GM11168 (cell line): Measurements from ENCODE around the gene PRIM1.
"Not testable (repeated sequence)": the region's sequence is repeated elsewhere in the genome, so short reads cannot be mapped to it uniquely, and the experiment has no call there.

Source experiments
- in situ Hi-C: fragments of 300-500 bp; cut with MboI; formaldehyde crosslinking; loops from one replicate; pipeline ENCODE4 v1.12.0; 2022; ENCODE audit warnings: low sequenced_read_pairs; ENCODE audit not compliant: unreplicated experiment

PRIM1 gene

DNA sequence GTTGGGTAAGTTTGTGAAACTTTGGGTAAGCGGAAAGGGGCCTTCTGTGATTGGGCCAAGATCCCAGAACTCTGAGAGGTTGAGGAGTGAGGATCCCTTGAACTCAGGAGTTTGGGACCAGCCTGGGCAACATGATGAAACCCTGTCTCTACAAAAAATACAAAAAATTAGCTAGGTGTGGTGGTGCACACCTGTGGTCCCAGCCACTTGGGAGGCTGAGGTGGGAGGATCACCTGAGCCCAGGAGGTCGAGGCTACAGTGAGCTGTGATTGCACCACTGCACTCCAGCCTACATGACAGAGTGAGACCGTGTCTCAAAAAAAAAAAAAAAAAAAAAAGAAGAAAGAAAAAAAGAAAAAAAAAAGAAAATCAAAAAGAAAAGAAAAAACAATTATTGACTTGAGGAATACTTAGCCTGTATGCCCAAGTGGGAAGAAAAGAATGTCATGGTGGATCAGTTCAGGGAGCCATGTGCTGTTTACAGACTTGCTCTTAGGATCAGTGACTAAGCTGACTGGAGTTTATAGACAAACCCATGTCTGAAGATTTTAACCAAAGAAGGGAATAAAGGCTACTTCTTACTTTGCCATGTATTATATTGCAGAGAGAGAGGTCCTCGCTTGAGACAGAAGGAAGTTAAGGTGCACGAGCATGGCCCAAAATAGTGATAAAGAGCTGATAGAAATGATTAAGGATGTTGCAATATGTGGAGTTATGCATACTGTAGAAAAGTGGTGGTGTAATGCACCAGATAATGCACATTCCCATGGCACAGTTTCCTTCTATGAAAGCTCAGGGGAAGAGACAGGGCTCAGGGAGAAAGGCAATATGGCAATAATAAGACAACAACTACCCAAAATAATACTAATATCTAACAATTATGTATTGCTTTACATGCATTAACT, 11.9 kb upstream of the PRIM1 start:
- in situ Hi-C loops, result no loop called here

DNA sequence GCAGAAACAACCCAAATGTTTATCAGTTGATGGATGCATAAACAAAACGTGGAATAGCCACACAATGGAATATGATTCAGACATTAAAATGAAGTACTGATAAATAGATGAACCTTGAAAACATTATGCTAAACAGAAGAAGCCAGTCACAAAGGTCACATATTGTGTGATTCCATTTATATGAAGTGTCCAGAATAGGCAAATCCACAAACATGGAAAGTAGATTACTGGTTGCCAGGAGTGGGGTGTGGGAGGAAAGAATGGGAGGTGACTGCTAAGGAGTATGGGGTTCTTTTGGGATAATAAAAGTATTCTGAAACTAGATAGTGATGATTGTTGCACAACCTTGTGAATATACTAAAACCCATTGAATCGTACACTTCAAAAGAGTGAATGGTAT, 9.7 kb upstream of the PRIM1 start:
- in situ Hi-C loops, result no loop called here

GRCh38 chr12:56760460-56760859, 8.3 kb upstream of the PRIM1 start:
- in situ Hi-C loops, result no loop called here

- in situ Hi-C loops, result no loop called here
These were observed 7.3 kb upstream of the PRIM1 start for GRCh38 chr12:56759263-56759908.

- in situ Hi-C loops, result no loop called here
These were observed 6.7 kb upstream of the PRIM1 start for GRCh38 chr12:56758728-56759262.

GRCh38 chr12:56757971-56758370, 5.8 kb upstream of the PRIM1 start:
- in situ Hi-C loops, result not testable (repeated sequence)

DNA sequence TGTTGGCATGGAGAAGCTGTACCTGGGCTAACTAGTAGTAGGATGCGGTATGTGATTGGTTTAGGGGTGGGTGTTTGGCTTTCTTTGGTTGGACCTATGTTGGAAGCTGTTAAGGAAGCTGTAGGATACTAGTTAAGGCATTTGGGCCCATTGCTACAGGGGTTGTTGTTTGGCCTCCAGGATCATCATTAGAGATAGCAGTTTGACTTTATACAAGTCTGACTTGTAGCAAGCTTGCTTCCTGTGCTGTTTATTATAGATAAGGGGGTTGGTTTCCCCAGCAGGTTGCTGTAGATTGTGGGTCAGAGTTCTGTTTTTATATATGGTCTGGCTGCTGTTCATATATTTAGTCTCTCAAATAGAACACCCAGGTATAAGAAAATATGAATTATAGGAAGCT, 1.4 kb upstream of the PRIM1 start:
- in situ Hi-C loops, result no loop called here

GRCh38 chr12:56750596-56750995, 1.5 kb downstream of the PRIM1 start:
- in situ Hi-C loops, result not testable (repeated sequence)

DNA sequence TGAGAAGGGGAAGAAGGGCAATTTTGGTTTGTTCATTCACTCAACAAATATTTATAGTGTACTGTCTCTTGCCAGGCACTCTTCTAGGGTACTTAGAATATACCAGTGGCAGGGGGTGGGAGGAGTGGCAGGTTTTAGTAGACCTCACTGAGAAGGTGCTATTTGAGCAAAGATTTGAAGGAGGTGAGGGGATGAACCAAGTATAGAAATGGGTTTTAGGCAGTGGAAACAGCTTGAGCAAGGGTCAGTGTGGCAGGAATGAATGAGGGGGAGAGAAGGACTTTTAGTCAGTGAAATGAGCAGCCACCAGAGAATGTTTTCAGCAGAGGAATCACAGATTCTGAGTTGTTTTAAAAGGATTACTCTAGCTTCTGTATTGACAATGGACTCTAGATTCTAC, 2.3 kb downstream of the PRIM1 start:
- in situ Hi-C loops, result no loop called here

GRCh38 chr12:56749359-56749758, 2.8 kb downstream of the PRIM1 start:
- in situ Hi-C loops, result no loop called here

- in situ Hi-C loops, result no loop called here
These were observed 23.8 kb downstream of the PRIM1 start for GRCh38 chr12:56728139-56728861.

DNA sequence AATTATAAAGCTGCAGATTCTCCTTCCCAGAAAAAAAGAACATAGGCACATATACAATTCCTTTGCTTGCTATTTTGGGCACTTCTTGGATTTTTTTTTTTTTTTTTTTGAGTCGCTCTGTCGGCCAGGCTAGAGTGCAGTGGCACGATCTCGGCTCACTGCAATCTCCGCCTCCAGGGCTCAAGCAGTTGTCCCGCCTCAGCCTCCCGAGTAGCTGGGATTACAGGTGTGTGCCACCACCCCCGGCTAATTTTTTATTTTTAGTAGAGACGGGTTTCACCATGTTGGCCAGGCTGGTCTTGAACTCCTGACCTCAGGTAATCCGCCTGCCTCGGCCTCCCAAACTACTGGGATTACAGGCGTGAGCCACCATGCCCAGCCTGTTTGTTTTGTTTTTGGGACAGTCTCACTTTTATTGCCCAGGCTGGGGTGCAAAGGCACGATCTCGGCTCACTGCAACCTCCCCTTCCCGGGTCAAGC, 25.9 kb downstream of the PRIM1 start:
- in situ Hi-C loops, result not testable (repeated sequence)

DNA sequence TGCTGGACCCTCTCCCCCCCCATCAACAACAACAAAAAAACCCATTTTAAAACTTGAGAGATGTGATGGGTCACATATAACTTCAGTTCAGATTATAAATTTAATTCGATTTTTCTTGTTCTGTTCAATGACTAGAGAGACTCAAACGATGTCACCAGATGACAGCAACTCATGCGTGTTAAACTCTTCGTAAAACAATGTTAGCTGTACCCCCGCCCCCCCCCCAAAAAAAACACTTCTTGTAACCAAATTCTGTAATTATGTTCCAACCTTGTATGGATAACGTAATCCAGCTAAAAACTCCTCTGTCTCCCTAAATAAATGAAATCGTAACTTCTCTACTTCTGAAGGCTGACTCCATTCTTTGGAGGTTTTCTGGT, 26.4 kb downstream of the PRIM1 start:
- in situ Hi-C loops, result no loop called here

- in situ Hi-C loops, result no loop called here
These were observed 27.0 kb downstream of the PRIM1 start, which contains the start of gene NACA for GRCh38 chr12:56724972-56725722. Gene NACA (minus strand): TSS chr12:56725299. CDS start chr12:56724521, 778 bp downstream.

- in situ Hi-C loops, result no loop called here
These were observed 27.5 kb downstream of the PRIM1 start for GRCh38 chr12:56724701-56724971.

DNA sequence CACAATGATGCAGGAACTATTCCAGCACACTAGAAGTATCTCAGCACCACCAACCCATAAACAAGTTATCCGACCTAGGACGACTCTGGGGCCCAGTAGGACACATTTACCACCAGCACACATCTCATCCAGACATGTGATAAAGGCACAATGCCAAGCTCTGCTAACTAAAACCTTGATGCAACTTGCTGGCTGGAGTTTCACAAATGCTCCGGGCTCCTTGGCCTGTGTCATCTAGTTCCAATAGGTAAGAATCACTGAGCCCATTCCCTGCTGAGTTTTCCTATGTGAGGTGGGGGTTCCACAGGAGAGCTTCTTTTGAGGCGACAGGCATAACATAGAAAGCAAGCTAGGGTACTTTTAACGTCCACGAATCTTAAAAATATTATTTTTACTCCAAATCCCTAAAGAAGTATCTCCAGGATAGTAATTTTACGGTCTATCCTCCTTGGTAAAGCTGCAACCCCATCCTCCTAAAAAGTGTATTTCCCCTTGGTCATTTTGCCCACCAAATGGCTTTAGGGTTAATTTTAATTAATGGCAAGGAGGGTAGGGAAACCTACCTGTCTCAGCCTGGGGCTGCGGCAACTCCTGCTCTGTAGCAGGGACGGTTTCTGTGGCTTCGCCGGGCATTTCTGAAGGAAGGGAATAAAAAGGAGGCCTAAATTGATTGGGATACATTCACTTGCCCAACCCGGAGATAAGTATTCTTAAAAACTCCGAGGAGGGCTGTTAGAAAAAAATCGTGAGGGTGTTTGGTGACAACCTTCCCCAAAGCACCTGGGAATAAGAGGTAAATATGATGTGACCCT, 28.0 kb downstream of the PRIM1 start:
- in situ Hi-C loops, result no loop called here

GRCh38 chr12:56723352-56723751, 28.8 kb downstream of the PRIM1 start:
- in situ Hi-C loops, result no loop called here

DNA sequence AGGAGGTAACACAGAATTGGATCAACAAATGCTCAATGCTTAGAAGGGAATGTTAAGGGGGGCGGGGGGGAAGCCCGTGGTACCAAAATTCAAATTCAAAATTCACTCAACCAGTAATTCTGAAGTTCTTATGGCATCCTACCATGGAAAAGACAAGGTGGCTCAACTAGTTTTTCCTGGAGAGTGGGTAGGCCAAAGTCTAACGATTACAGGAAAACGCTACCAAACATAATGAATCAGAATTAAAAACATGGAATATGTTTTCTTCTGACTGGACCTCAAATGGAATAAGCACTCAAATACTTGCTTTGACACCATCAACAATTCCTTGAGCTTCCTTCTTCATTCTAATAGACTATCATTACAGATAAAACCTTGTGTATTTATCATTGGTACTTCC, 29.3 kb downstream of the PRIM1 start:
- in situ Hi-C loops, result no loop called here

DNA sequence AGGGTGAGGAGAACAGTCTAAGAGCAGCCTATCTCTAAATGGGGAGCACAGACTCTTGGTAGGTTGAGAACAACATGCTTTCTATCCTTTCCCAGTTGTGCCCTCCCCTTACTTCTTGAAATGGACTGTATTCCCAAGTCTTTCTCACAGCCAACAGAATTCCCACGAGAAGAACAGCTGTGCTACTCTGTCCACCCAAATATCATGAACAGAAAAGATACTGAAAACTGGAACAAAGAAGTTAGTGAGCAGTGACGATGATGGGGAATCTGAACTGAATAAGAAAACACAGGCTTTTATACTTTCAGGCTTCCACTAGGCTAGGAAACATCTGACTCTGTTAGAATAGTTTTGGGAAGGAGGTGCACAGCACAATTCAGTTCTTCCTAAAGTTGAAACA, 30.4 kb downstream of the PRIM1 start:
- in situ Hi-C loops, result no loop called here
